ENCODE results near the gene NPRL2. TPM values are rescaled to one million over a fixed set of nuclear protein-coding genes. Genes with fewer than 3 reads are reported as not detected.
A peak's percentile ranks its signal among the peaks of the same experiment; 100 is the strongest.

The NPRL2 gene
- total and polyA plus RNA-seq, 2 of the 13 experiments (the other 11 are each of a cell fraction or from before 2014, with no cell fraction given) = 30.6 to 51.4 TPM

- TF ChIP-seq ZNF432 (CRISPR knock-in tag; IDR thresholded peaks at IDR 0.05; ENCODE audit: borderline replicate concordance) (no peak), ZBTB14 (CRISPR knock-in tag; IDR thresholded peaks at IDR 0.05) (no peak), FOXA3 (CRISPR knock-in tag; IDR thresholded peaks at IDR 0.05) (peak; percentile 15; the same call in 1 of the 2 replicates), ZNF33A (CRISPR knock-in tag; IDR thresholded peaks at IDR 0.05; ENCODE audit: borderline replicate concordance) (peak; percentile 69; the same call in 1 of the 2 replicates), RAD51 (IDR thresholded peaks at IDR 0.05; ENCODE audit: borderline replicate concordance) (no peak), MED1 (CRISPR knock-in tag; IDR thresholded peaks at IDR 0.05) (peak; percentile 46), ISL2 (CRISPR knock-in tag; IDR thresholded peaks at IDR 0.05) (peak; percentile 60; the same call in 1 of the 2 replicates), HOXA3 (CRISPR knock-in tag; IDR thresholded peaks at IDR 0.05) (peak; percentile 56), ZNF703 (CRISPR knock-in tag; IDR thresholded peaks at IDR 0.05; ENCODE audit: borderline replicate concordance) (no peak), RBAK (CRISPR knock-in tag; IDR thresholded peaks at IDR 0.05) (no peak), ZNF142 (CRISPR knock-in tag; IDR thresholded peaks at IDR 0.05) (no peak), ZNF207 (IDR thresholded peaks at IDR 0.05; ENCODE audit: borderline replicate concordance) (no peak), ZNF770 (CRISPR knock-in tag; IDR thresholded peaks at IDR 0.05) (no peak; the same call in none of the 2 replicates), RFXANK (CRISPR knock-in tag; IDR thresholded peaks at IDR 0.05) (no peak; the same call in 1 of the 2 replicates), SIN3A (IDR thresholded peaks at IDR 0.05; ENCODE audit: borderline replicate concordance, low read depth, low read length) (peak; percentile 72; the same call in 1 of the 2 replicates), TFDP1 (CRISPR knock-in tag; IDR thresholded peaks at IDR 0.05; ENCODE audit: borderline replicate concordance) (no peak), ZNF570 (CRISPR knock-in tag; IDR thresholded peaks at IDR 0.05; ENCODE audit: borderline replicate concordance) (no peak), SALL1 (CRISPR knock-in tag; IDR thresholded peaks at IDR 0.05) (peak; percentile 20; the same call in 1 of the 2 replicates), ZNF891 (CRISPR knock-in tag; IDR thresholded peaks at IDR 0.05) (no peak), ZNF616 (CRISPR knock-in tag; IDR thresholded peaks at IDR 0.05; ENCODE audit: low read depth) (peak; percentile 37; the same call in 1 of the 2 replicates)
These were observed 47.4 kb downstream of the NPRL2 start, which contains the start of gene HYAL1 (continued) for GRCh38 chr3:50303013-50303815.

Data from HepG2 (cell line).